AG08396 (cell line): ENCODE measurements around the gene SLC24A3.

ENCODE experiments used
- DNase-seq: peaks from one replicate; pipeline ENCODE4 v3.0.0; 2012; ENCODE audit warnings: low spot score, mixed read lengths

SLC24A3 gene

DNA sequence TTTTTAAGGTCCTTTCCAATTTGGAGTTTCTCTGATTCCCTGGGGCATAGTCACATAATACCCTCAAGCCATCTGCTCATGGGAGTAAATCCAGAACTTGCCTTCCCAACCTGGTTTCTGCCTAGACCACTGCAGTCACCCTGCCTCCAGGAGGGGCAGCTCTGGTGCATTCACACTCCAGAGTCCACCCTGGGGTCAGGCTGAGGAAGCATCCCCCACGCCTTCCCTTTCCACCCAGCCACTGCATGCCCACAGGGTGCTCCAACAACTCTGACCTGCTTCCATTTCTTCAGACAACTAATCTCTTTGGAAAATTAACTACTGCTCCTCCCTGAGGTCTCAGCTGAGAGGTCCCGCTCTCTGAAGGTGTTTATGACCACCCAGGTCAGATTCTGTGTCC lies 334.2 kb downstream of the SLC24A3 start:
- no peak for DNase-seq

DNA sequence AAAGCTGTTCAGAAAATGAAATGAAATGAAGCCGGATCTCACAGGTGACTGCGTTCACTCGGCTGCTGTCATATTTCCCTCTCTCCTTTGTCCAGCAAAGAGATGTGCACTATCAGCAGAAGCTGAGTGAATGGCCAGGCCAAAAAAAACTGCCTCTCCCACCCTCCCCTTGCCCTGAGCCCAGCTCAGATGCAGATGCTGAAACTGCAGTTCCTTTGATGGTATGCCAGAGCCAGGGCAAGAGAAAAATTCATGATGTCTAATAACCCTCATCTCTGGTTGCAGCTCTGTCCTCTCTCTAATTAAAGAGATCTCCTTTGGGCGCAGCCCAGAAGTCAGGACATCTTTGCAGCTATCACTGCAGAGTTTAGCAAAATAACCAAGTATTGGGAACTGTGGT lies 335.1 kb downstream of the SLC24A3 start:
- DNase-seq = no peak

DNA sequence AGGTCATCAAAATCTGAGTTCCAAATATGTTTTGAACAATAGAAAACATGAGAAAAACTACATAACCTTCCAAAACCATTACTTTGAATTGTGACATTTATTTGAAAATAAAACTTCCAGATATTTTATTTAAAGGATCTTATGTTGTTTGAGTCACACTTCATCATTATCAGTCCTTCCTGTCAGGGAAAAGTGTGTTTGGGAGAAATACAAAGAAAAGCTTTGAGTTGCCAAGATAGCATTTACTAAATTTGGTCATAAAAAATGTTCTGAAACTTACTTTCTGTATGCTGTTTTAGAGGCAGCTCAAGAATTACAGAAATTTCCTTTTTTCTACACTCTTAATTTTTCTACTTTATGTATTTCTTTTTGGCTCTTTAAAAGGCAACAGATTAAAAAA lies 337.5 kb downstream of the SLC24A3 start:
- no peak for DNase-seq

DNA sequence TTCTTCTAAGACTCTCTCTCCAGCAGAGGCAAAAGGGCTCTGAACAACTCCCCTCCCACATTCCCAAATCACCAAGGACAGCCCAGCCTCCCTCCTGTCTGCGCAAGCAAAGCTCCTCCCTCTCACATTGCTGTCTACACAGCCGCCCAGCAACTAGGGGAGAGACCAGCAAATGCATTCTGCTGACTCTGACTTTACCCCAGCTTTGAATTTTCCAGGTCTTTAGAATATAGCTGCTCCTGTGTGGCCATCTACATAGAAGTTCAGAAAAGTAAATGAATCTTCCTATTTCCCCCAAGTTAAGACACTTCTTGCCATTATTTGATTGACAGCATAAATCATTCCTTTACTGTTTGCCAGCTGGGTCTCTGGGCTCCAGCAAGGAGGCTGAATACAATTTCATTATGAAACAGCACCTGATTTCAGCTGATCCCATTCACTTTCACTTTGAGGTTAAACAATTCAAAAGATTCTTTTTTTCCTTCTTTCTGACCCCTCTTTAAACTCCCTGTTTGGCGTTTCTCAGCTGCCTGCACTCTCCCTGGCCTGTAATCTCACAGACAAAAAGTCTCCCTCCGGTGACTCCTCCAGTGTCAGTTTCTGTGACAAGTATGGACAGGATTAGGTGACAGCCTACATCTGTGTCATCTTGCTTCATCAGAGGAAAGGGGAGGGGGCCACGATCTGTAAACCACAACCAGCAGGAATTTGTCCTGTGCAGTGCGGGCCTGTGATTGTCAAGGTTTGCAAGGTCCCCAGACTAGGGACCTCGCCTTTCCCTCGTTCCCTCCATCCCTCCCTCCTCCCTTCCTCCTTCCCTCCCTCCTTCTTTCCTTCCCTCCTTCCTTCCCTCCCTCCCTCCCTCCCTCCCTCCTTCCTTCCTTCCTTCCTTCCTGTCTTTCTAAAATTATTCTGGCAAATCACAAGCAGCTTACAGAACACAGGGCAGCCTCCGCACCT lies 340.1 kb downstream of the SLC24A3 start:
- no peak for DNase-seq

DNA sequence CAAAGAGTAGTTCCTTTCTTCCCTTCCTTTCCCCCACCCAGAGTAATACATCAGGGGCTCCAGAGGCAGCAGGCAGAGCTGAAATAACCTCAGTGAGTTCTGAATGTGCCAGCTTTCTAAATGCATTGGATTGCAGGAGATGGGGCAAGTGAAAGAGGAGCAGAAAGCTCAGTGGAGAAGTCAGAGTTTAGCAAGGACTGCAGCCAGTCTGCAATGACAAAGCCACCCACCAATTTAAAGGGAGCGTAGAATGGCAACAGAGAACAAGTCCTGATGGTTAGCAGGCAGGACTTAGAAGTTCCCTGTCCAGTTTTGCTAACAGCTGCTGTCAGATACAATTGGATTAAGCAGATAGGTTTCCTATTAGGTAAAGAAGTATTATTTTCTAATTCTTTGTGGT lies 342.2 kb downstream of the SLC24A3 start:
- no peak for DNase-seq

DNA sequence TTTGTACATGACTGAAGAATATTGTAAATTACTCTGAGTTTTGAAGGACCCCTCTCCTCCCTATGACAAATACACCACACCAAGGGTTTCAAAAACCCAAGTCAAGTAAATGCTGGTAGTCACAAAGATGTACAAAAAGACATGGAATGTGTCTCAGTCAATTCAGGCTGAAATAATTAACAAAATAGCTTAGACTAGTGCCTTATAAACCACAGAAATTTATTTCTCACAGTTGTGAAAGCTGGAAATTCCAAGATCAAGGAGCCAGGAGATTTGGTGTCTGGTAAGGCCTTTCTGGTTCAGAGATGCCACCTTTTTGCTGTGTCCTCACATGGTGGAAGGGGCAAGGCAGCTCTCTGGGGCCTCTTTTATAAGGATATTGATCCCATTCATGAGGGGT lies 343.3 kb downstream of the SLC24A3 start:
- DNase-seq = no peak

DNA sequence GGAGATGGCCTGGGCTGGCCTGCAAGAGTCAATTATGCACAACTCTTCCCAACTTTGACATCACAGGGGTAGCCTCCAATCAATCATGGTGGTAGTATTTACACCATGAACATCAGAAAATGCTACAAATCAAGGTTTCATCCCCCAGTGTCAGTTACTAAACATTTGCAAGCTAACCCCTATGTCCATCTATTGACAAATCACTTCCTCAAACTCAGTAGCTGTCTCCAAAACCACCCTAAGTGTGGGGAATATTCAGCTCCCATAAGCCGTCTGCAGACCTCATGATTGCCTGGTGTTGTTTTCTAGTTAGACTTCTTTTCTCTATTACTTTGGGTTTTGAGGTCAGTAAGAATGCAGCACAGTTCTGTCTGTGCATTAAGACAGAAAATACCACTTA lies 344.8 kb downstream of the SLC24A3 start:
- no peak for DNase-seq

DNA sequence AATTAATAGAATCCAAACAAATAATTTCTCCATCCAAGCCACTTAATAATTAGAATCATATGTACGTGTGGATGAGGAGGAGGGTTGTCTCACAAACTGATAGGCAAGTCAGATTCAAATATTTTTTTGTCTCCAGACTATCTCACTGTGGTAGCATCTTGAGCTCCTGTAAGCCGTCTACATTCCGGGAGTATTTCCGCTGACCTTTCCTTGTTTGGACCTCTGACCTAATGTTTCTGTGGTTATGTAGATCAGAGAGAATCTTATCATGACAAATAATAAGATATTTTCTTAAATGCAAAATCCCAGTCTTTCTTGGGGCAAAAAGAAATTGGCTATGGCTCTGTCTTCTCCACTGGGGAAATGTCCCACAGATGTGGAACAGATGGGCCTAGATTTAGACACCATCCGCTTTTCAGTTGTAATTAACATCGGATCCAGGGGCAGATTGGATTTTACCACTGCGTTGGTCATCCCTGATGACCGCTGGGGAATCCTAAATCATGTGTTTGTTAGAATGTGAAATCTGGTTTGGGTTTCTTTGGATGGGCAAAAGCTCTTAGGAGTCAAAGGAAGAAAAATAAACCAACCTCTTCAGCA lies 348.5 kb downstream of the SLC24A3 start:
- DNase-seq = no peak

DNA sequence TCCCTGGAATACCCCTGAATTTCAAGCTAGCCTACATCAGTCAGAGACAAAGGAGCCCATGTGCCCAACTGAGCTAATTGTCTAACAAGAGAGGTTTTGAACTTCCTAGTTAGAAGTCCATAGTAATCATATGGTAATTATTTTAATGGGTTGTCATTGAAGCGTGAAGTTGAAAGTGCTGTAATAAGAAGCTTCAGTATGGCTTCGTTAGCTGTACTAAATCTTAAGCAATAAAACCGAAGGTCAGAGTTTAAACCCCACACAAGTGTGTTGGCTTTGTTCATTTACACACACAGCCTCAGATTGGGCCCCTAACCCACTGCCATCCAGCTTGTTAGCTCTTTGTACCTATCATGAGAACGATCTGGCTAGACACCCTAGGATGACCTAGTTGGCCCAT lies 350.0 kb downstream of the SLC24A3 start:
- DNase-seq = no peak

DNA sequence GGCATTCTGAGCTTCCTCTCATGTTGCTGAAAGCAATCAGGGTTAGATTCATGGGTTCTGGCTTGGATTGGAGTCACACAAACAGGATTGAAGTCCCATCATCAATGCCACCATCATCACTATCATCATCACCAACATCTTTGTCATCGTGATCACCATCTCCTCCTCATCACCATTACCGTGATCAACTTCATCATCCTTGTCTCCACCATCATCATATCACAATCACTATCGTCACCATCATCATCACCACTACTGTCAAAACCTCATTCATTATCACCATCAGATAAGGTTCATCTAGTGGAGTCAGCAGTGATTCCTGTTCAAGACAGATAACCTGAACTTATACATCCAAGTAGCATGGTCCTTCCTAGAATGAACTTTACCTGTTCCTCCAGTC lies 351.8 kb downstream of the SLC24A3 start:
- no peak for DNase-seq

DNA sequence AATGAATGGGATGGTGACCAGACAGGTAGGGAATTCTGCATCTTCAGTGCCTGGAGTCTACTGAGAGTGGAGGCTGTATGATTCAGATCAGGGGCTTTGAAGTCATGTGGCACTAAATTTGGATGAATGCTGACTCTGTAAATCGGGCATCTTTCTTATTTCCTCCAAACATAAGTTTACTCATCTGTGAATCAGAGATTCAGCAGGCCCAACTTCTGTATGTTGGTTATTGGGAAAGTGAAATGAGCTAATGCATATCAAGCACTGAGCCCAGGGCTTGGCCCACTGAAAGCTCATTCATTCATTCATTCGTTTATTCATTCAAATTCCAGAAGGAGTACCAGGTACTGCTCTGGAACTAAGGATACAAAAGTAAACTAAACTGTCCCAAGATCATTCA lies 353.3 kb downstream of the SLC24A3 start:
- DNase-seq = no peak

DNA sequence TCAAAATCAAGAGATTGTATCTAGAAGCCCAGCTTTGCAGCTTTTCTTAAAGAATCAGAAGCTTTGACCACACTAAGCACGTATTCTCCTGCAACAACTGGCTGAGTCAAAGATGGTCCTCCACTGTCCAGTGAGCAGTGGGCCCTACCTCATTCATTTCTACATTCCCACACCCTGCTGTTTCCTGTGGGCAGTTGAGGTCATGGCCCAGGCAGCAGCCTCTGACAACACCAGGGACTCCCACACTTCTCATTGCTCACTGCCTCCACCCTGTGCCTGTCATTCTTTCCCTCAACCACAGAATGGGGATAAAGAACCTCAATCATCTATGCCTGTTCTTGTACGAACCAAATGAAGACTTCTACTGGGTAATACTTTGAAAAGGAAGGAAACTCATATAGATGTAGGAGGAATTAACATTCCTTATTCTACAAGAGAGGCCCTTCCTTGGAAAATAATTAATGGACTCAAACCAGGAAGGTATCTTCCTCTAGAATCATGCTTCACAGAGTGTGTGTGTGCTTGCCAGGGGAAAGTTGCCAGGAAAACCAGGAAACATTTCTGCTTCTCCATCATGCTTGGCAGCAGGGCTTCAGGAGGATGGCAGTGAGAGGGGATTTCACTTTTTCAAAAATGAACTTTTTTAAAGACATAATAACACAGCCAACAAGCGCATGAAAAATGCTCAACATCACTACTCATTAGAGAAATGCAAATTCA lies 353.9 kb downstream of the SLC24A3 start:
- no peak for DNase-seq

DNA sequence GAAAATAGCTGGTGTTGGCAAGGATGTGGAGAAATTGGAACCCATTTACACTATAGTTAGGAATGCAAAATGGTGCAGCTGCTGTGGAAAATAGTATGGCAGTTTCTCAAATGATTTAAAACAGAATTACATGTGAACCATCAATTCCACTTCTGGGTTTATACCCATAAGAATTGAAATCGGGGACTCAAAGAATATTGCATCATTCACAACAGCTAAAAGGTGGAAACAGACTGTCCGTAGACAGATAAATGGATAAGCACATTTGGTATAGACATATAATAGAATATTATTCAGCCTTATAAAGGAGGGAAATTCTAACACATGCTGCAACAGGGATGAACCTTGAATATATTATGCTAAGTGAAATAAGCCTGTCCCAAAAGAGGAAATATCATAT lies 355.7 kb downstream of the SLC24A3 start:
- no peak for DNase-seq

DNA sequence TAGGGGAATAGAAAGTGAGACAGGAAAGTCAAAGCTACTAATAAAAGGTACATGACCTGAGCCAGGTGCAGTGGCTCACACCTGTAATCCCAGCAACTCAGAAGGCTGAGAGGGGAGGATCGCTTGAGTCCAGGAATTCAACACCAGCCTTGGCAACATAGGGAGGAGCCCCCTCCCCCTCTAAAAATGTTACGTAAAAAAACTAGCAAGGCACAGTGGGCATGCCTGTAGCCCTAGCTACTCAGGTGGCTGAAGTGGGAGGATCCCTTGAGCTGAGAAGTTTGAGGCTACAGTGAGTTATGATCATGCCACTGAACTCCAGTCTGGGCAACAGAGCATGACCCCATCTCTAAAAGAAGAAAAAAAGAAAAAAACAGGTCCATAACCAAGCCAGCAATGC lies 359.6 kb downstream of the SLC24A3 start:
- no peak for DNase-seq

DNA sequence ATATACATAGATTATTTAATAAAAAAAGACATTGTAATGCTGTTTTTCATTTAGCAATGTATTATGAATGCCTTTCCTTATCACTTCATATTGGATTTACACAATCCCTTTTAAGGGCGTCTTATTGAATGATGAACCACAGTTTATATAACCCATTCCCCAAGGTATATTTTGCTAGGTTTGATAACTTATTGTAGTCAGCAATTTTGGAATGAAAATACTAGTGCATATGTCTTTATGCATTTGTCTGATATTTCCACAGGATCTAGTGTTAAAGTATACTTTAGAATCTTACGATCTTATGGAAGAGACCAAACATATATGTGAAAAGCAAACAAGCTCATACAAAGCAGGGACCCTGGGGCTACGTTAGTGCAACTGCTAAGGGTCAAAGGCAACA lies 365.2 kb downstream of the SLC24A3 start:
- DNase-seq = no peak

DNA sequence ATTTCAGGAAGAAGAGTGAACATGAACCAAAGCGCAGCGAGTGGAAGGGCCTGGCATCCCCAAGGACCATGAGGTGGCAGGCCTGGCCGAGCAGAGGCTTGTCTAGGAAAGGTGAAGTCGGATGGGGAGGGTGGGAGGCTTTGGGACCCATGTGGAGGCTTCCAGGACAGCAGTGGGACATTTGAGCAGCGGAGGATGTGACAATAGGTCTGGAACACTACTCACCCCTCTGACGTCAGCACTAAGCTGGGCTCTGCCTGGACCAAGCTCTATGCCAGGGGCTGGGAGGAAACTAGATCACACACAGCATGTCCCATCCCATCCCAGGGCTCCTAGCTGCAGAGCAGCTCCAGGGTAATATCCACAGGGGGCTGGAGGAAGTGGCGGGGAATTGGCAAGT lies 370.3 kb downstream of the SLC24A3 start:
- no peak for DNase-seq

DNA sequence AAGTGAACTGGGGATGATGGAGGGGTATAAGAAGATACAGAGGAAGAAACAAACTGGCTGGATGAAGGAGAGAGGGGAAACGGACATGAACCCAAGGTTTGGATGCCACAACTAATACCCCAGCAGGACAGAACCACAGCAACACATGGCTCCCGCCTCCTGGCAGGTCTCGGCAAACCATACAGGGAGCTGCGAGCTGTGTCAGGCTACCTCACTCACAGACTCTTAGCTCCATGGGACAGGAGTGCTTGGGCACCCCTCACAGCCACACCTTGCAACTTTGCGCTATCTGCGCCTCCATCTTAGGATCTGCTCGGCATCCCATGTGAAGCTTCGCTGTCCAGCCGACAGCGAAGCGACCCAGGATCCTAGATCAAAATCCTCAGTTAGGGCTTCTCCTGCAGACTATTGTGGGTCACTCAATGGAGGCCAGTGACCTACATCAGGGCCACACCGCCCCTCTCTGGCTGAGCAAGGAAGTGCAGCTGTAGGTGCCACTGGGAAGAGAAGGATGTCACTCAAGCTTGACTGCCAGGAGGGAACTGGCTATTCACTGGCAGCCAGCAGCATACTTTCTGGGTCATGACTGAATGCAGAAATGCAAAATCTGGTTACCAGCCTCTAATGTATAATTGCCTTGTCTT lies 371.2 kb downstream of the SLC24A3 start:
- DNase-seq = peak; percentile 78

DNA sequence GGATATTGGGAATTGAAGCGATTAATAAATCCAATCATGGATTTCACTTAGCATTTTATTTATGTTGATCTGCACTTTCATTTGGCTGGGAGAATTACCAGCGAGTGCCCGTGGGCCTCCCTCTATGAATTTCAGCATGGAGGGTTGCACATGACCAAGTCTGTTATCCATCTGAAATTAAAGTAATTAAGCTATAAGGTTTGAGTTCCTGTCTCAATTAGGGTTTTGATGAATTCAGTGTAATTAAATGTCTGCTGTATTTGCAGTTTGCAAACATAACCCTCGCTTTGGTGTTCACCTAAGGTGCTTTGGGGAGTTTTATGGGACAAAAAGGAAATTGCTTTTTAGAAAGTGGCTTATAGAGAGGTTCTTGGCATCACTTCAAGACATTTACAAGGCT lies 375.8 kb downstream of the SLC24A3 start:
- no peak for DNase-seq

DNA sequence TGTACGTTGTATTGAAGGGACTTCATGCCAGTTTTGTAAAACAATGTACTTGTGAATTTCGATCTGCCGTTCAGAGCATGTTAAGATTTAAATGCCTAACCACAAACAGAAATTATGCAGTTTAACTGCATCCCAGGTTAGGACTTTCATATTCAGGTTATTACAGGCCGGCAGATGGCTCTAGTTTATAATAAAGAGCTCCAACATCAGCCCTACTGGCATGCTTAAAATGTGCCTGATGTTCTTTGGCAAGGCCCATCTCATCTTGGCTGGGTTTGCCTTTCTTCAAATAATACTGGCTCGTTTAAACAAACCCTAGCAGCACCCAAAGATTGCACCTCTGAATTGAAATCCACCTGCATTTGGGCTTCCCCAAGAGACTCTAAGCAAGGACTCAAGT lies 376.3 kb downstream of the SLC24A3 start:
- no peak for DNase-seq

DNA sequence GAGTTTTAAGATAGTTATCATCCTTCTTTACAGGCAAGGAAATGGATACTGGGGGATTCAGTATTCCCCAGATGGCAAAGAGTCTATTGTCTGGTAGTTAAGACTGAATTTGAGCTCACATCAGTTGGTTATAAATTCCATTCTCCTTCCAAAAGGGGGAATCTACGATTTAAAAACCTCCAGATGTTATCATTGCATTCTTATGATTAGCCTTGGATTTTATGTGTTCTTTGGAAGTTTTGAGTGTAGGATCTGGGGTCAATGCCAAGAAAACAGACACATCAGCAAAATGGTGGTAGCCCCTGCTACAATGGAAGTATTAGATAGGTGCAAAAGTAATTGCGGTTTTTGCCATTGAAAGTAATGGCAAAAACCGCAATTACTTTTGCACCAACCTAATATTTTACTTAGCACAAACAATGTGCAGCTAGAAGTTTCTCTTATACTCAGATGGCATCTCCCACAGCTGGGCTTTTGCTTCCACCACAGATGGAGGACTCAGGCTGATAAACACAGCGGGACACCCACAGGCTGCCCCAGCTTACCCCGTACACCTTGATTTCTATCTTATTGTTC lies 377.4 kb downstream of the SLC24A3 start:
- DNase-seq = no peak

DNA sequence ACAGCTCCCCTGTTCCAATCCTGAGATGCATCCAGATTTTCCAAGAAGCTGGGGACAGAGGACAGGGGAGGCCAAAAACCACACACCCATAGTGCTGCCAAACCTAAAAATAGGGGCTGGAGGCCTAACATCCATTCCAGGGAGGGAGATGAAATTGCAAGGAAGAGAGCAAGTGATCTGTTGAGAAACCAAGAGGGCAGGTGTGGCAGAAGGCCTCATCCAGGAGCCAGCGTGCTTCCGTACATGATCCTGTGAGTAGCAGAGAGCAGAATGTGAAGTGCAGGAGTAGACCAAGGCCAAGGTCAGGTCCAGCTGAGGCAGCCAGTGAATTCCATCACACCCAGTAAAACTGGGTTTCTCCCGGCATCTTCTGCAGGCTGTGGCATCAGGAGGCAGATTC lies 377.9 kb downstream of the SLC24A3 start:
- no peak for DNase-seq

DNA sequence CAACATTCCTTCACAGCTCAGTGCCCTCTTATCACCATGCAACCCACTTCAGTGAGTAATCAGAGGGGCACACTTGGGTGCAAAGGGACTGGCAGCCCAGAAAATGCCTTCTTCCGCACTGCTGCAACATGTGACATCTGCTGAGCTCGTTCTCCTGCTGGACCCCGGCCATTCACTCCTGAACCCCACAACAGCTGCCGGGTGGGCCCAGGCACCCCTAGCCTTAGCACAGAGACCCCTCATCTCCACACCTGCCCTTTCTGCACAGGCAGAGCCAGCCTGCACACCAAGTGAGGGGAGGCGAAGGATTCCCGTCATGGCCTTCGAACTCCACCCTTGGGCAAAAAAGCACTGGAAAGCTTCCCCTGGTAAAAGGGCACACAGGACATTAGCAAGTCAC lies 381.3 kb downstream of the SLC24A3 start:
- DNase-seq = no peak
